Activated naive CD4-positive, alpha-beta T cell treated with anti-CD3 and anti-CD28 coated beads for 36 hours (primary cell): ENCODE data around the gene E2F7. TPM values are rescaled to one million over a fixed set of nuclear protein-coding genes. Genes with fewer than 3 reads are reported as not detected.

ENCODE experiments used
- CTCF ChIA-PET: fragments of 350-600 bp; sonication (Branson Sonifier 250); formaldehyde crosslinking; loops from one replicate; lab custom pipeline; 2021; ENCODE audit warnings: antibody characterized with exemption; lab: Charles Lee
- DNase-seq: peaks from one replicate; pipeline ENCODE4 v3.0.0-alpha.2; 2020
- H3K27ac Mint-ChIP-seq: one replicate; pipeline ENCODE4 v1.8.0; 2021; ENCODE audit warnings: mild to moderate bottlenecking, mixed read lengths
- H3K27me3 Mint-ChIP-seq: one replicate; pipeline ENCODE4 v1.8.0; 2021; ENCODE audit warnings: low read depth, mixed read lengths
- H3K36me3 Mint-ChIP-seq: one replicate; pipeline ENCODE4 v1.8.0; 2021; ENCODE audit warnings: low read depth, mixed read lengths
- H3K4me1 Mint-ChIP-seq: one replicate; pipeline ENCODE4 v1.8.0; 2021; ENCODE audit warnings: low read depth, mixed read lengths
- H3K4me3 Mint-ChIP-seq: one replicate; pipeline ENCODE4 v1.8.0; 2021; ENCODE audit warnings: mild to moderate bottlenecking, moderate library complexity, mixed read lengths
- H3K9me3 Mint-ChIP-seq: one replicate; pipeline ENCODE4 v1.8.0; 2021; ENCODE audit warnings: mixed read lengths
- intact Hi-C: fragments of 100-400 bp; cut with micrococcal nuclease; formaldehyde crosslinking; loops from one replicate; pipeline ENCODE4 v1.15.1; 2023
- total RNA-seq, 2 experiments: library from RNA; stranded (reverse); gene quantifications; one replicate each; pipeline ENCODE4 v1.2.3, GENCODE V29; 2021

Gene E2F7
- total RNA-seq, 2 experiments from 2014 or later, result 9.6 to 9.9 TPM

- no peaks in the 10 kb centered on the region for H3K4me1 Mint-ChIP-seq
- H3K27ac Mint-ChIP-seq, result no peak overlapping the region
- intact Hi-C loops, result no loop called here
- H3K27me3 Mint-ChIP-seq, result no peaks in the 10 kb centered on the region
- H3K4me3 Mint-ChIP-seq, result no peak overlapping the region
- CTCF ChIA-PET, result no interaction called here
- peaks cover 8% of the 10 kb centered on the region for H3K36me3 Mint-ChIP-seq
- no peak for DNase-seq
- H3K9me3 Mint-ChIP-seq, result peaks cover 11% of the 10 kb centered on the region
These were observed 25.1 kb downstream of the E2F7 start for GRCh38 chr12:77040231-77040630.

- H3K4me1 Mint-ChIP-seq, result no peaks in the 10 kb centered on the region
- H3K36me3 Mint-ChIP-seq, result peaks cover 6% of the 10 kb centered on the region
These were observed 30.1 kb downstream of the E2F7 start for GRCh38 chr12:77035226-77035625.

GRCh38 chr12:77033658-77034536 is 31.5 kb downstream of the E2F7 start:
- intact Hi-C loops, result no loop called here
- Mint-ChIP-seq H3K27me3 (no peaks in the 10 kb centered on the region), H3K9me3 (peaks cover 7% of the 10 kb centered on the region), H3K4me3 (no peak overlapping the region), H3K27ac (no peak overlapping the region), H3K4me1 (no peaks in the 10 kb centered on the region), H3K36me3 (peaks cover 8% of the 10 kb centered on the region)
- DNase-seq, result no peak
- CTCF ChIA-PET, result interaction anchor here (0.7 to 3.6 kb wide), 5 partner anchors 13 to 670 kb away, joined by 3 to 16 read pairs (median 6); no protein-coding TSS in a partner anchor

More at GRCh38 chr12:77035226-77035625, 30.1 kb downstream of the E2F7 start:
- DNase-seq, result no peak
- intact Hi-C loops, result no loop called here
- no peak overlapping the region for H3K4me3 Mint-ChIP-seq
- CTCF ChIA-PET, result interaction anchor here (1.7 to 3.6 kb wide), 2 partner anchors 12 to 24 kb away, joined by 3 to 16 read pairs; no protein-coding TSS in a partner anchor
- no peak overlapping the region for H3K27ac Mint-ChIP-seq
- H3K9me3 Mint-ChIP-seq, result peaks cover 11% of the 10 kb centered on the region
- H3K27me3 Mint-ChIP-seq, result no peaks in the 10 kb centered on the region

- Mint-ChIP-seq H3K4me1 (no peaks in the 10 kb centered on the region), H3K27ac (no peak overlapping the region), H3K9me3 (peaks cover 3% of the 10 kb centered on the region), H3K4me3 (no peak overlapping the region), H3K27me3 (no peaks in the 10 kb centered on the region), H3K36me3 (peaks cover 10% of the 10 kb centered on the region)
- DNase-seq, result no peak
- CTCF ChIA-PET, result interaction anchor here (2.3 to 3.6 kb wide), 2 partner anchors 18 to 21 kb away, joined by 10 to 16 read pairs; no protein-coding TSS in a partner anchor
- intact Hi-C loops, result no loop called here
These were observed 33.0 kb downstream of the E2F7 start for GRCh38 chr12:77032406-77032805.

DNA sequence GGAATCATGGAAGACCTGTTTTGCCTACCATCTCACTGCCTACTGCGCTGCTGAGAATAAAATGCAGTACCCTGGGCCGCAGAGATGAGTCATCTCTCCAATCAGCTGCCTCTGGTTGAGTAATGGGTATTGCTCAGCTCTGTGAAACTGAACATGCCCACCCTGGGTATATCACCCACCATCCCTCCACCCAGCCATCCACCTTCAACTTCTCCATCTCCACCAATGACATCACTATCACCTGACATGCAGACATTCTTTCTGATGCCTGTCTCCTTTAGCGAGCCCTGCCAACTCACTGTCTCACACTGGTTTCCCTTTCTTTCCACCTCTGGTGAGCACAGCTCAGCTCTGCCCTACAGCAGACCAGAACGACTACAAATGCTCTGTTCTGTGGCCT is 33.6 kb downstream of the E2F7 start:
- intact Hi-C loops, result no loop called here
- H3K4me3 Mint-ChIP-seq, result no peak overlapping the region
- no peak overlapping the region for H3K27ac Mint-ChIP-seq

GRCh38 chr12:77025782-77026314 is 39.5 kb downstream of the E2F7 start:
- Mint-ChIP-seq H3K27me3 (no peaks in the 10 kb centered on the region), H3K4me1 (no peaks in the 10 kb centered on the region), H3K36me3 (peaks cover 13% of the 10 kb centered on the region), H3K4me3 (no peak overlapping the region), H3K27ac (no peak overlapping the region), H3K9me3 (no peaks in the 10 kb centered on the region)
- DNase-seq, result no peak
- intact Hi-C loops, result no loop called here
- CTCF ChIA-PET, result interaction anchor here (0.6 to 2.8 kb wide), 3 partner anchors 15 to 85 kb away, joined by 3 to 11 read pairs (median 3); no protein-coding TSS in a partner anchor

More for the DNA sequence above, 33.6 kb downstream of the E2F7 start:
- no peaks in the 10 kb centered on the region for H3K4me1 Mint-ChIP-seq
- no peaks in the 10 kb centered on the region for H3K27me3 Mint-ChIP-seq
- peaks cover 10% of the 10 kb centered on the region for H3K36me3 Mint-ChIP-seq
- CTCF ChIA-PET, result interaction anchor here (0.6 to 3.6 kb wide), 3 partner anchors 18 to 120 kb away, joined by 3 to 16 read pairs (median 10); no protein-coding TSS in a partner anchor
- peaks cover 3% of the 10 kb centered on the region for H3K9me3 Mint-ChIP-seq
- DNase-seq, result no peak

DNA sequence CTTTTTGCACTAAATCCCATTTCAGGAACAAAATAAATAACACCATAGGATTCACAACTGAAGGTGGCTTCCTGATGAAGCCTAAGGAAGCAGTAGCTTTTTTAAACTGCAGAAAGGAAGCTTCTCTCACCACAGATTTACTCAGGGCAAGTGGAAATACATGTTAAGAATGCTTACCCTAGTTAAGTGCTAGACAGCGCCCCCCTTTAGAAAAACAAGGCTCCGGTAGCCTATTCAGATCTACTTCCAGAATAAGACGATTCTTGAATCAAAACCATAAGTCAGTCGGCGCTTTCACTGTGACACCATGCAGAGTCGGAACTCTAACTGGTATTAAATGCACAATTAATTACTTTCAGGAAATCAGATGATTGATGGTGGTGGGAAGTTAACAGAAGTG is 41.9 kb downstream of the E2F7 start:
- no peaks in the 10 kb centered on the region for H3K27me3 Mint-ChIP-seq
- CTCF ChIA-PET, result no interaction called here
- no peak for DNase-seq
- peaks cover 13% of the 10 kb centered on the region for H3K36me3 Mint-ChIP-seq
- no peak overlapping the region for H3K27ac Mint-ChIP-seq
- no peak overlapping the region for H3K4me3 Mint-ChIP-seq
- no peaks in the 10 kb centered on the region for H3K4me1 Mint-ChIP-seq
- intact Hi-C loops, result no loop called here
- no peaks in the 10 kb centered on the region for H3K9me3 Mint-ChIP-seq

GRCh38 chr12:77019920-77020319 is 45.4 kb downstream of the E2F7 start:
- intact Hi-C loops, result no loop called here
- CTCF ChIA-PET, result interaction anchor here (1.5 to 2.7 kb wide), 2 partner anchors 9 to 12 kb away, joined by 4 to 22 read pairs; no protein-coding TSS in a partner anchor

GRCh38 chr12:77016606-77017005 is 48.8 kb downstream of the E2F7 start:
- Mint-ChIP-seq H3K4me3 (no peak overlapping the region), H3K27me3 (no peaks in the 10 kb centered on the region), H3K27ac (no peak overlapping the region), H3K4me1 (no peaks in the 10 kb centered on the region), H3K36me3 (peaks cover 3% of the 10 kb centered on the region), H3K9me3 (no peaks in the 10 kb centered on the region)
- CTCF ChIA-PET, result no interaction called here
- intact Hi-C loops, result no loop called here
- no peak for DNase-seq

More at GRCh38 chr12:77019920-77020319, 45.4 kb downstream of the E2F7 start:
- Mint-ChIP-seq H3K4me3 (no peak overlapping the region), H3K27me3 (no peaks in the 10 kb centered on the region), H3K9me3 (no peaks in the 10 kb centered on the region), H3K4me1 (no peaks in the 10 kb centered on the region), H3K27ac (no peak overlapping the region), H3K36me3 (peaks cover 7% of the 10 kb centered on the region)
- DNase-seq, result no peak

GRCh38 chr12:77013091-77013490 is 52.3 kb downstream of the E2F7 start:
- Mint-ChIP-seq H3K9me3 (no peaks in the 10 kb centered on the region), H3K36me3 (no peaks in the 10 kb centered on the region), H3K4me3 (no peak overlapping the region), H3K4me1 (peaks cover 5% of the 10 kb centered on the region), H3K27ac (no peak overlapping the region), H3K27me3 (peaks cover 7% of the 10 kb centered on the region)
- CTCF ChIA-PET, result interaction anchor here (0.6 to 1.0 kb wide), 2 partner anchors 84 to 330 kb away, joined by 3 to 4 read pairs; no protein-coding TSS in a partner anchor
- no peak for DNase-seq
- intact Hi-C loops, result no loop called here

DNA sequence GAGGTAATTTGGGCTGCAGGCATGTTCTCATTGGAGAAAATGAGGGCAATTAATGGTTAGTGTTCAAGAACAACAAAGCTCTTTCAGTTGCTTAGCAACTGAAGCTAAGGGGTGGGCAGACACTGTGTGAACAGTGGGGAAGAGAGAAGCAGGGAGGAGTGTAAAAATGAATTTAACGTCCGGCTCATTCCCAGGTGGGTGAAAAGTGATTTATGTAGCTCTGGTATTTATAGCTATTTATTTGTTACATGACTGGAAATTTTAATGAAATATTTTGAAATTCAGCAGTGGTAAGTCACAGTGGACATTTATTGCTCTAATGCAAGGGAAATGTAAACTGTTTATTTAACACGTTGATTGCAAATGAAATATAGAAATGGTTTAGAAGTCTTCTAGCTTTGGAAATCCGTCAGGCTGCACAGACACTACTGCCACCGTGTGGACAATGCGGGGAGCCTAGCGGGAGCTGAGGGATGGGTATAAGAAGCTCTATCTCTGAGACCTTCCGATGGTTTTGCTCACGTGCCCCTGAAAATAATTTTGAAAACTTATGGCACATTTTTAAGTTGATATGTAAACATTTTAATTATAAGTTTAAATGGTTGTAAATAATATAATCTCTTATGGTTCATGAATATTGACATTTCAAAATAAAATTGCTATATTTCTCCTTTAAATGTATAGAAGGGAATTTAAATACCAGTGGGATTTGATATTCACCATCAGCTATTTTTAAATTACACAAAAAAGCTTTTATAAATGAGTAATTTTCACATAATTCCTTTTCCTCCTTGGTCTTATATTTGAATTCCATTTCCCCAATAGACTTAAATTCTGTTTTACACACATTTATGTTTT is 54.4 kb downstream of the E2F7 start:
- intact Hi-C loops, result loop anchor here (1.0 to 2.0 kb wide), 3 partner anchors 132 to 390 kb away; partner anchors contain the start of gene CSRP2
- Mint-ChIP-seq H3K27me3 (peaks cover 16% of the 10 kb centered on the region), H3K4me3 (no peak overlapping the region), H3K4me1 (peaks cover 5% of the 10 kb centered on the region), H3K36me3 (no peaks in the 10 kb centered on the region), H3K9me3 (no peaks in the 10 kb centered on the region), H3K27ac (no peak overlapping the region)
- CTCF ChIA-PET, result interaction anchor here (0.6 to 1.6 kb wide), 36 partner anchors 9 to 394 kb away, joined by 3 to 22 read pairs (median 4); no protein-coding TSS in a partner anchor
- peak; percentile 84 for DNase-seq
